Measurements from ENCODE around the gene TCF20.

Gene TCF20

DNA sequence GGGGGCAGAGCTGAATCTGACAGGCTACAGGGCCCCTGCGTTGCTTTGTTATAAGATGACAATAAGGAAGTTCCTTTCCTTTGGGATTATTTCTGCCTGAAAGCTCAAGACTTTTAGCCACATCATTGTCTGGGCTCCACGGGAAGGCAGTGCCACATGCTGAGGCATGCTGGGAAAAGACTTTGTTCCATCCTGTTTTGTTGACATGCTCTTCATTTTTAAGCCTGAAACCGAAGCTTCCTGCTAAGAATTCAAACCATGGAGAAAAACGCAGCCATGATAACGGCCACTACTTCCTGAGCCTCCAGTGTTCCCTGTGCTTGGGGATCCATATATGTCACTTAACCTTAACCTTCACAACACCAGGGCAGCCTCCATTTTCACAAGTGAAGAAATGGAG lies 5.5 kb upstream of the TCF20 start:
- TF ChIP-seq ZFX (IDR thresholded peaks at IDR 0.05; ENCODE audit: borderline replicate concordance) (no peak), CTCF (IDR thresholded peaks at IDR 0.05) (no peak)
- no peak overlapping the region for H3K27ac ChIP-seq

- H3K27ac ChIP-seq: no peak overlapping the region
- no peak for TF ChIP-seq ZFX (IDR thresholded peaks at IDR 0.05; ENCODE audit: borderline replicate concordance)
- TF ChIP-seq CTCF (IDR thresholded peaks at IDR 0.05): no peak
Measured at GRCh38 chr22:42275176-42275575, 4.7 kb upstream of the TCF20 start.

DNA sequence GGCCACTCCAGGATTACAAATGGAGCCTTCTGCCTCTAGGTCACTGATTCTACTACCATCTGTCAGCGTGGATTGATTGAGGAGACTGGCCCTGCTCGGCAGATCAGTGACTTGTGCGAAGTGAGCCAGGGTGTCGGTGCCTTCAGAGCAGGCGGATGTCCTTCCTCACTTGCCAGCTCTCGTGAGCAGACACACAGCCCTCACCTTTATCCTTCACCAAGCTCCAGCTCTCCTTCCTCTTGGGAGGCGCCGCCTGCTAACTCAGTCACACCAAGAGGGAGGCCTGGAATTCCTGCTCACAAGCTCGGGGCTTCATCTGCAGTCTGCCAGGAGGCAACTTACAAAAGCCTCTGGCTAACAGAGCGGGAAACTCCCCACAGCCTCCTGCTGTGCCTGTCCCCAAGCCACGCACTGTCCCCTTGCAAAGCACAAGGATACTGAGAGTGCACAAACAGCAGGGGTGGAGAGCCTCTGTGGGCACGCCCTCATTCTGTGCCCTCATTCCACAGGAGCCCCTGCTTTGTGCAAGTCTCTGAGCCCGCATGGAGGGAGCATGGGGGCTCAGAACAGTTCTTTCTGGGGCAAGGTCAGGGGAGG lies 3.5 kb upstream of the TCF20 start:
- no peak for TF ChIP-seq ZFX (IDR thresholded peaks at IDR 0.05; ENCODE audit: borderline replicate concordance)
- no peak for TF ChIP-seq CTCF (IDR thresholded peaks at IDR 0.05)
- H3K27ac ChIP-seq: no peak overlapping the region

GRCh38 chr22:42272431-42272999 lies 2.1 kb upstream of the TCF20 start:
- TF ChIP-seq ZFX (IDR thresholded peaks at IDR 0.05; ENCODE audit: borderline replicate concordance): no peak
- TF ChIP-seq CTCF (IDR thresholded peaks at IDR 0.05): no peak
- H3K27ac ChIP-seq: no peak overlapping the region

GRCh38 chr22:42271906-42272305 lies 1.5 kb upstream of the TCF20 start:
- TF ChIP-seq ZFX (IDR thresholded peaks at IDR 0.05; ENCODE audit: borderline replicate concordance) (no peak), CTCF (IDR thresholded peaks at IDR 0.05) (no peak)
- H3K27ac ChIP-seq: no peak overlapping the region

DNA sequence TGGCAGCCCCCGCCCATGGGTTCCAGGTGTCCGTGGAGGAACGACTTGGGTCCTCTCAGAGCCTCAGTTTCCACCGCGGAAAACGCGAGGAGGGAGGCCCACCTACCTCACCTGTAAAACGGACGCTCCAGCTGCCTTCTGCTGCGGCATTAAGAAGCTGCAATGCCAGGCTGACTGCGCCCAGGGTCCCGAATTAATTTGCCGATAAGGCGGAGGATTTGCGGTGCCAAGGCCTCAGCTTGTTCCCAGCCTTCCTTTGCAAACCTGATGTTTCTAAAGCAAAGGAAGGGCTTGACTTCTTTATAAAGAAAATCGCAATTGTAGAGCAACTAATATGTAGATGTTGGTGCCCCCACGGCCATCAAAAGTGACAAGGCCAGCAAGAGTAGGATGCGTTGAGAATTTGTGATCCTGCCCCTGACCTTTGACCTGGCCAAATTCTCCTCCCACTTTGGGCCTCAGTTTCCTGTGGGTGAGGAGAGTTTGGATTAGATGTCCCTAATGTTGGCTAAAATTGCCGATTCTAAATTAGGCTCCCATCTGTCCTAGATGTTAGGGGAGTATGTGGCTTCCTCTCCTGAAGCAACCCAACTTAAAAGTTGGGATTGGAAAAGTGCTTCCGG lies 849 bp upstream of the TCF20 start:
- TF ChIP-seq ZFX (IDR thresholded peaks at IDR 0.05; ENCODE audit: borderline replicate concordance) (no peak), CTCF (IDR thresholded peaks at IDR 0.05) (no peak)
- H3K27ac ChIP-seq: no peak overlapping the region

DNA sequence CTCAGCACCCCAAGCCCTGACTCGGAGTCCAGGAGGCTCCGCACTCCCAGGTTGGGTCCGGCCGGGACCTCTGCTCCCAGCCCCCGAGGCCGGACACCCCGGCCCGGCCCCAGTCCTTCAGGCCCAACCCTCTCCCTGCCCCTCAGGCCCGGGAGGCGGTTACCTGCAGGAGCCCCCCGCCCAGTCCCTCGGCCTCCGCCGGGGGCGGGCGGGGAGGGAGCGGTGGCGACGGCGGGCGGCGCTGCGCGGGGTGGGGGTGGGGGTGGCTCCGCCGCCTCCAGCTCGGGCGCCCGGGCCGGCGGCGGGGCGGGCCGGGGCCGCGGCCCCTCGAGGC lies 310 bp downstream of the TCF20 start:
- TF ChIP-seq ZFX (IDR thresholded peaks at IDR 0.05; ENCODE audit: borderline replicate concordance) (no peak), CTCF (IDR thresholded peaks at IDR 0.05) (no peak)
- peak overlapping the region; percentile 90 for H3K27ac ChIP-seq

Measured in 22Rv1 (cell line).